Astrocyte (in vitro differentiated cells and primary cell): ENCODE data around the gene CD28.

Experiments
- EZH2 ChIP-seq: IDR thresholded peaks from 2 replicates; pipeline ENCODE4 v1.6.1; 2012; ENCODE audit warnings: mild to moderate bottlenecking, low read length, inconsistent platforms; ENCODE audit not compliant: insufficient read depth
- TF ChIP-seq, protein P1 (sequence below): IDR thresholded peaks from 2 replicates; pipeline ENCODE4 v1.5.1; 2011; ENCODE audit warnings: low read depth, mild to moderate bottlenecking, inconsistent platforms, low read length, moderate library complexity; ENCODE audit not compliant: insufficient read depth

DNA sequence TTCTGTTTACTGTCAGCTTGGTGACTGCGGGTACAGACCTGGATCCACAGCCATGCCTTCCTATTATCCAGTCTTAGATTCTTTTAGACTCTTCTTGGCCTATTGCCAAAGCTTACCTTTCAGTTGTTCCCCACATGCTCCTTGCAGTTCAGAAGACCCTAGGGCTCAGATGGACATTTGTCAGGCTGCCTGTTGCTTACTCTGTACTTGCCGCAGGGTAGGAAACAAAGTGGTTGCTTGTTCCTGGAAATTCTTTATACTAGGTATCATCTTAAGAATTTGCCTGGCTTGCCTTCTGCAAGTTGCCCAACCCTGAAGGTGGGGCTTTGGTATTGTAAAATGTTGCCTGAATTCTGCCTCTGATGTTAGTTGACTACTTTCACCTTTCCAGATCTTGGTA is 24.4 kb downstream of the CD28 start:
- TF ChIP-seq EZH2, result no peak
- TF ChIP-seq, protein P1, sequence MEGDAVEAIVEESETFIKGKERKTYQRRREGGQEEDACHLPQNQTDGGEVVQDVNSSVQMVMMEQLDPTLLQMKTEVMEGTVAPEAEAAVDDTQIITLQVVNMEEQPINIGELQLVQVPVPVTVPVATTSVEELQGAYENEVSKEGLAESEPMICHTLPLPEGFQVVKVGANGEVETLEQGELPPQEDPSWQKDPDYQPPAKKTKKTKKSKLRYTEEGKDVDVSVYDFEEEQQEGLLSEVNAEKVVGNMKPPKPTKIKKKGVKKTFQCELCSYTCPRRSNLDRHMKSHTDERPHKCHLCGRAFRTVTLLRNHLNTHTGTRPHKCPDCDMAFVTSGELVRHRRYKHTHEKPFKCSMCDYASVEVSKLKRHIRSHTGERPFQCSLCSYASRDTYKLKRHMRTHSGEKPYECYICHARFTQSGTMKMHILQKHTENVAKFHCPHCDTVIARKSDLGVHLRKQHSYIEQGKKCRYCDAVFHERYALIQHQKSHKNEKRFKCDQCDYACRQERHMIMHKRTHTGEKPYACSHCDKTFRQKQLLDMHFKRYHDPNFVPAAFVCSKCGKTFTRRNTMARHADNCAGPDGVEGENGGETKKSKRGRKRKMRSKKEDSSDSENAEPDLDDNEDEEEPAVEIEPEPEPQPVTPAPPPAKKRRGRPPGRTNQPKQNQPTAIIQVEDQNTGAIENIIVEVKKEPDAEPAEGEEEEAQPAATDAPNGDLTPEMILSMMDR, result no peak
